OCI-LY1 (cell line): ENCODE measurements around the gene FOXO3B.
"Not testable (repeated sequence)": the region's sequence is repeated elsewhere in the genome, so short reads cannot be mapped to it uniquely, and the experiment has no call there.

ENCODE experiments used
- EZH2 ChIP-seq: fragments of 200-600 bp; sonication (generic), shearing (Covaris generic); IDR thresholded peaks from 2 replicates; pipeline ENCODE4 v1.8.0; 2017; ENCODE audit warnings: borderline replicate concordance, mixed run types, mild to moderate bottlenecking, antibody characterized with exemption, low read length, moderate library complexity, mixed read lengths
- TF ChIP-seq, protein P1 (sequence below): fragments of 200-600 bp; sonication (generic), shearing (Covaris generic); IDR thresholded peaks from 2 replicates; pipeline ENCODE4 v1.5.1; 2017; ENCODE audit warnings: mild to moderate bottlenecking, antibody characterized with exemption, low read length, moderate library complexity, mixed read lengths

GRCh38 chr17:18636237-18636636 lies 45.9 kb downstream of the FOXO3B start:
- TF ChIP-seq, protein P1, sequence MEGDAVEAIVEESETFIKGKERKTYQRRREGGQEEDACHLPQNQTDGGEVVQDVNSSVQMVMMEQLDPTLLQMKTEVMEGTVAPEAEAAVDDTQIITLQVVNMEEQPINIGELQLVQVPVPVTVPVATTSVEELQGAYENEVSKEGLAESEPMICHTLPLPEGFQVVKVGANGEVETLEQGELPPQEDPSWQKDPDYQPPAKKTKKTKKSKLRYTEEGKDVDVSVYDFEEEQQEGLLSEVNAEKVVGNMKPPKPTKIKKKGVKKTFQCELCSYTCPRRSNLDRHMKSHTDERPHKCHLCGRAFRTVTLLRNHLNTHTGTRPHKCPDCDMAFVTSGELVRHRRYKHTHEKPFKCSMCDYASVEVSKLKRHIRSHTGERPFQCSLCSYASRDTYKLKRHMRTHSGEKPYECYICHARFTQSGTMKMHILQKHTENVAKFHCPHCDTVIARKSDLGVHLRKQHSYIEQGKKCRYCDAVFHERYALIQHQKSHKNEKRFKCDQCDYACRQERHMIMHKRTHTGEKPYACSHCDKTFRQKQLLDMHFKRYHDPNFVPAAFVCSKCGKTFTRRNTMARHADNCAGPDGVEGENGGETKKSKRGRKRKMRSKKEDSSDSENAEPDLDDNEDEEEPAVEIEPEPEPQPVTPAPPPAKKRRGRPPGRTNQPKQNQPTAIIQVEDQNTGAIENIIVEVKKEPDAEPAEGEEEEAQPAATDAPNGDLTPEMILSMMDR = not testable (repeated sequence)
- not testable (repeated sequence) for TF ChIP-seq EZH2
